CD4-positive, alpha-beta T cell treated with Interleukin-6 at 100 ng/mL for 8 hours (primary cell): ENCODE measurements around the gene CYP20A1.
A peak's percentile ranks its signal among the peaks of the same experiment; 100 is the strongest.
"Not testable (repeated sequence)": the region's sequence is repeated elsewhere in the genome, so short reads cannot be mapped to it uniquely, and the experiment has no call there.

Experiments used
- DNase-seq: peaks from one replicate; pipeline ENCODE4 v3.0.0-alpha.2; 2020; ENCODE audit warnings: mixed read lengths, low spot score

Gene CYP20A1

GRCh38 chr2:203282101-203282500 lies 43.3 kb downstream of the CYP20A1 start:
- DNase-seq: no peak

- DNase-seq: no peak
Measured at GRCh38 chr2:203286532-203286931, 47.7 kb downstream of the CYP20A1 start.

GRCh38 chr2:203301667-203302066 lies 62.8 kb downstream of the CYP20A1 start:
- no peak for DNase-seq

- DNase-seq: not testable (repeated sequence)
Measured at GRCh38 chr2:203302586-203302985, 63.8 kb downstream of the CYP20A1 start.

- no peak for DNase-seq
Measured at GRCh38 chr2:203310688-203311436, 72.0 kb downstream of the CYP20A1 start.

GRCh38 chr2:203326356-203326755 lies 87.5 kb downstream of the CYP20A1 start:
- no peak for DNase-seq

GRCh38 chr2:203327582-203327900 lies 88.7 kb downstream of the CYP20A1 start:
- no peak for DNase-seq

GRCh38 chr2:203327901-203328759 lies 89.3 kb downstream of the CYP20A1 start, which contains the start of gene ABI2:
Gene ABI2, plus strand, starts transcription at chr2:203328394. Its CDS starts 121 bp downstream, at chr2:203328515.
- peak; percentile 52 for DNase-seq

- peak; percentile 11 for DNase-seq
Measured at GRCh38 chr2:203328760-203329540, 90.1 kb downstream of the CYP20A1 start.

- DNase-seq: no peak
Measured at GRCh38 chr2:203330434-203330833, 91.6 kb downstream of the CYP20A1 start.

GRCh38 chr2:203338322-203338721 lies 99.5 kb downstream of the CYP20A1 start:
- DNase-seq: no peak

- DNase-seq: no peak
Measured at GRCh38 chr2:203340791-203341487, 102.1 kb downstream of the CYP20A1 start.

- no peak for DNase-seq
Measured at GRCh38 chr2:203341741-203342310, 103.0 kb downstream of the CYP20A1 start.

GRCh38 chr2:203342374-203342773 lies 103.6 kb downstream of the CYP20A1 start:
- DNase-seq: not testable (repeated sequence)

- no peak for DNase-seq
Measured at GRCh38 chr2:203344667-203345066, 105.8 kb downstream of the CYP20A1 start.

- no peak for DNase-seq
Measured at GRCh38 chr2:203346612-203347011, 107.8 kb downstream of the CYP20A1 start.

- DNase-seq: no peak
Measured at GRCh38 chr2:203347375-203347774, 108.6 kb downstream of the CYP20A1 start.

GRCh38 chr2:203352604-203353255 lies 113.9 kb downstream of the CYP20A1 start:
- DNase-seq: no peak

- no peak for DNase-seq
Measured at GRCh38 chr2:203354966-203355365, 116.1 kb downstream of the CYP20A1 start.
